HuH-7 (cell line): ENCODE data around the gene GNG4.
"Not testable (repeated sequence)": the region's sequence is repeated elsewhere in the genome, so short reads cannot be mapped to it uniquely, and the experiment has no call there.

ENCODE experiments used
- DNase-seq: peaks from one replicate; pipeline ENCODE4 v3.0.0; 2011; ENCODE audit warnings: low spot score

Gene GNG4

DNA sequence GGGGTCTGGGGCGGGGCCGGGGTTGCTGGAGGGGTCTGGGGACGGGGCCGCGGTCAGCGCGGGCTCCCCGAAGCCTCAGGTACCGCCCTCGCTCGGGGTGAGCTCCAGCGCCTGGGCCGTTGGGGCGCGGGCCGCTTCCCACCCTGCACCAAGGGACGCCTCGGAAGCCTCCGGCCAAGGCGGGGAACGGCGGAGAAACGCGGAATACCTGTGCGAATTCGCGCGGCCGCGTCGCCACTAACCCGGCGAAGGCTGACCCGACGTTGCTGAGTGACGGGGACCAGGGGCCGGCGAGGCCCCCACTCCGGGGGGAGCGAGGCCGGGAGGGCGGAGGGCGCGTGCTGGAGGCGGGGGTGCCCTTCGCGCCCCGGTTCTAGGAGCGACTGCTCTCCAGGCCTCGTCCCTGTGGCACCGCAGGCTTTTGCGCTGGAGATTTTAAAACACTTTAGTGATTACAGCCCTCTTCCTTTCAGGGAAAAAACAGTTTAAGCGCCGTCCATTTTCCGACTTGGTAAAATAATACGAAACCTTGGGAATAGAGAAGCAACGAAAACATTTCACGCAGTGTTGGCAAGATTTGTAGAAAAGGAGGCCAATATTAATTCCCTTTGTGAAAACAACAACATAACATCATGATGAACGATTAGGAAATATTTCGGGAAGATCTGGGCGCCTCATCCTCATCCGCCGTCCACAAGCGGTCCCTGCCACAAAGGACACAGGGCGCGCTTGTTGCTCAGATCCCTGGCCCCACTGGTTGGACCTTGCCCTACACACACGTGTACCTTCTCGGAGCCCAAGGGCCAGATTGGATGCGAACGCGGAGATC lies 971 bp upstream of the GNG4 start:
- peak; percentile 86 for DNase-seq

DNA sequence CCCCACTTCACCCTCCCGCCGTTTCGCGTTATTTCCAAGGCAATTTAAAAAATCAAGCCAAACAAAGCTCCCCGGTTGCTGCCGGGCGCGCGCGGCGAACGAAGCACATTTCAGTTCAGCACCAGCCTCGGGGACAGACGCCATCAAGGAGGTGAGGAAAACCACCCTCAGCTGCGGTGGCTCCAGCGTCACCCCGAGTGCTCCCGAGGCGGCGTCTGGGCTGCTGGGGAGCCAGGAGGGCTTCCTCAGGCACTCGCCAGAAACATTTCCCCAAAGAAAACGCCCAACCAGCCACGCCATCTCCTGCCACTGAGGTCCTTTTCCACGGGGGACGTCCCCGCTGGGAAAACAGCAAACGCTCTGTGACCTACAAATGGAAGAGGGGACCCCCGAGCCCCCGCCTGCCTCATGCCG lies 623 bp downstream of the GNG4 start:
- peak; percentile 77 for DNase-seq

- no peak for DNase-seq
These were observed 1.1 kb downstream of the GNG4 start for GRCh38 chr1:235648407-235648907.

GRCh38 chr1:235647537-235647936 lies 2.0 kb downstream of the GNG4 start:
- DNase-seq, result peak; percentile 77

DNA sequence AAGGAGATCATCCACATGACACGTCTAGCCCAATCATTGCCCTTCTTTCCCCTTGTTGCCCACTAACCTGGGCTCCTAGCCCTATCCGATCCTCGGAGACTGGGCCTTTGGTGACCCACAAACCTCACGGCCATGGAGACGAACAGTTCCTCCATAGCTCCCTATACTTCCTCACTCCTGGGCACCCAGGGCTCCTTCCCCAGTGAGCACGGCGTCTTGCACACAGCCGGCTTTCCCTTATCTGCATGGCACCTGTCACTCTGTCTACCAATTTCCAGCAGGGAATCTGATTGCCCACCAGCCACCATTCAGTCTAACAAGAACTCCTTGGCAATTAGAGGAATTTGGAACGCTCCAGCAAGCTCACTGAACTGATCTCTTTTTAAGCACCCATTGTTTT lies 3.1 kb downstream of the GNG4 start:
- no peak for DNase-seq

GRCh38 chr1:235644693-235645305 lies 4.8 kb downstream of the GNG4 start:
- DNase-seq, result no peak

DNA sequence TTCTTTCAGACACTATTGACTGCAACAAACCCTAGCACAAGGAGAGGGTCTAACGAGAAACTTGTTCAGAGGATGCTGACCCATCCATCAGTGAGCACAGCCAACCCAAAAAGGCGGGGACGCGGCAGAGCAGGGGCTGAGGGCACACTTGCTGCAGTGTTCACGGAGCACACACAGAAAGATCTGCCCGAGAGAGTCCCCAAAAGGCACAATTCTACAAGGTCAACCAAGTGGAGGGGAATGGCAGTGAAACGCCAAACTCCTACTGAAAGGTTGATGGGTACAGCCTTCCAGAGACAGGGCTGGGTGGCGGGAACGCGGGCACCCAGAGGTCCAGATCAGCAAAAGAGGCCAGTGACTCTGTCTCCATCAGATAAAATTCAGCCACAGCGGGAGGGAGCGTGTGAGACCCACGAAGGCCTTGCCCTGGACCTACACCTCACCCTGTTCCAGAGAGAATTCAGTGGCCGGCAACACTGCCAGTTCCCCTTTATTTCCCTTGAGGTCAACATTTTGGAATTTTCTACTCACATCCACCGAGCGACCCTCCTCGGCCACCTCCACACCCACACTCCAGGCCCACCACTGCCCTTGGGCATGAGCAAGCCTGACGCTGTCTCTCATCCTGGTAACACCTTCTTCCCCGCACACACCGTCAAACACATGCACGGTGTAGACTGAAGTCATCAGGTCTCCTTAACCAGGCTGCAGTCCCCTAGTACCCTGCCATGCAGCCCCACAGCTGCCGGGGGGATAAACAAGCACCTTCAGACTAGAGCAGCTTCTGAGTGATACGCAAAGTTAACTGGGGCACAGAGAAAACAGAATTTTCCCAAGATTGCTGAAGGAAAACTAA lies 5.5 kb downstream of the GNG4 start:
- no peak for DNase-seq

- no peak for DNase-seq
These were observed 6.6 kb downstream of the GNG4 start for GRCh38 chr1:235642943-235643371.

GRCh38 chr1:235642011-235642942 lies 7.3 kb downstream of the GNG4 start:
- no peak for DNase-seq

GRCh38 chr1:235640580-235640979 lies 9.0 kb downstream of the GNG4 start:
- DNase-seq, result no peak

DNA sequence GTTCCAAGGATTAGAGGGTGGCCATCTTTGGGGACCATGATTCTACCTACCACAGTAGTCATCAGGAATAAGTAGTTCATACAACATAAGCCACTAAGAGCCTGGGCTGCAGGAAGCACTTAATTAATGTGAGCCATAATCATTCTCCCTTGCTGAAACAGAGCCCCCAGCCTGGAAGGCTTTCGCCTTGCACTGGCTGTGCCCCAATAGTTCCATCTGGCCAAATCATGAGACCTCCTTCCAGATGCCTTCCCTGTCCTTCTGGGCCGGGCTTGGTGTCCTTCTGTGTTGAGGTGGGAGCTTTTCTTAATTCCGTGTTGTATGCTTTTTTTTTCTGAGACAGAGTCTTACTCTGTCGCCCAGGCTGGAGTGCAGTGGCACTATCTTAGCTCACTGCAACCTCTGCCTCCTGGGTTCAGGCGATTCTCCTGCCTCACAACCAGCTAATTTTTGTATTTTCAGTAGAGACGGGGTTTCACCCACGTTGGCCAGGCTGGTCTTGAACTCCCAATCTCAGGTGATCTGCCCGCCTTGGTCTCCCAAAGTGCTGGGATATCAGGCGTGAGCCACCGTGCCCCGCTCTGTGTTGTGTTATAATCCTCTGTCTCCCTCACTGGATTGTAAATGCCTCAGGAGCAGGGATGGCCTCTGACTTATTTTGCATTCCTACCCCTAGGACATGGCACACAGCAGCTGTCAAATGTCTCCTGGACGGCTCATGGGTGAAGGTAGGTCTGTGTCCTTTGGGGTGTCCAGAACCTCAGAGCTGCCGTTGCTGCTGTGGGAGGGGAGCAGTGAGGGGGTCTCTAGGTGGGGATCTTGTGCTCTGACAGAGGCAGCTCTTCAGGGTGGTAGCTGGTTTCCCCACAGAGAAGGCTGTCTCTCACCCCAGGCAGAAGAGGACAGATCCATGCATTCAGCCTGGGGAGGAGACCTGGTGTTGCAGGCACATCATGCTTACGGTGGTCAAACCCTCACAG lies 10.1 kb downstream of the GNG4 start:
- no peak for DNase-seq

DNA sequence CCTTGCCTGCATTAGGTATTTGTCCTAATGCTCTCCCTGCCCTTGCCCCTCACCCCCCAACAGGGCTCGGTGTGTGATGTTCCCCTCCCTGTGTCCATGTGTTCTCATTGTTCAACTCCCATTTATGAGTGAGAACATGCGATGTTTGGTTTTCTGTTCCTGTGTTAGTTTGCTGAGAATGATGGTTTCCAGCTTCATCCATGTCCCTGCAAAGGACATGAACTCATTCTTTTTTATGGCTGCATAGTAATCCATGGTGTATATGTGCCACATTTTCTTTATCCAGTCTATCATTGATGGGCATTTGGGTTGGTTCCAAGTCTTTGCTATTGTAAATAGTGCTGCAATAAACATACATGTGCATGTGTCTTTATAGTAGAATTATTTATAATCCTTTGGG lies 11.0 kb downstream of the GNG4 start:
- DNase-seq, result not testable (repeated sequence)

DNA sequence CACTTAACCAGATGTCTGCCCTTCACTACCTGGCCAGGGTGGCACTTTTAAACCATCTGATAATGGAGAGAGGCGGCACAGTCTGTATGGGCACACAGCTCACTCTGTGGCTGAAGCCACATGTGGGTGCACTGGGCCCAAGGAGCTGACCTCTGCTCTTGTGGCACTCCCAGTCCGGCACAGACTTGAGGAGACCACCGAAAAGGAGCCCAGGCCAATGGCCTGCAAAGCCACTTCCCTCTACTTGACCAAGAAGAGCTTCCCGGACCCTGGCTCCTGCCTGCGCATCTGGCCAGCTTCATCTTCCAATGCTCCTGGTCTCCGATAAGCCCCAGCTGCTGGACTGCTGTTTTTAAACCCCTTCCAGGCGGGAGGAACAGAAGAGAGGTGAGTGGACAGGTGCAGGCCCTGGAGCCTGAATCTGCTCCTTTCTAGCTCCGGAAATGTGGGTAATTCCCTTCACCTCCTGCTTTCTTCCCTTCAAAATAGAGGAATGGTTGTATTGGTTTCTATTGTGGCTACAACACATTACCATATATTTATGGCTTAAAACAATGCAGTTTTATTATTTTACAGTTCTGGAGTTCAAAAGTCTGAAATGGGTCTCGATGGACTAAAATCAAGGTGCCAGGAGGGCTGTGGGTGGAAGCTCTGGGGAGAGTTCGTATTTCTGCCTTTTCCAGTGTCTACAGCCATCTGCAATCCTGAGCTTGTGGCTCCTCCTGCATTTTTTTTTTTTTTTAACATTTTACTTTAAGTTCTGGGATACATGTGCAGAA lies 11.6 kb downstream of the GNG4 start:
- DNase-seq, result no peak

DNA sequence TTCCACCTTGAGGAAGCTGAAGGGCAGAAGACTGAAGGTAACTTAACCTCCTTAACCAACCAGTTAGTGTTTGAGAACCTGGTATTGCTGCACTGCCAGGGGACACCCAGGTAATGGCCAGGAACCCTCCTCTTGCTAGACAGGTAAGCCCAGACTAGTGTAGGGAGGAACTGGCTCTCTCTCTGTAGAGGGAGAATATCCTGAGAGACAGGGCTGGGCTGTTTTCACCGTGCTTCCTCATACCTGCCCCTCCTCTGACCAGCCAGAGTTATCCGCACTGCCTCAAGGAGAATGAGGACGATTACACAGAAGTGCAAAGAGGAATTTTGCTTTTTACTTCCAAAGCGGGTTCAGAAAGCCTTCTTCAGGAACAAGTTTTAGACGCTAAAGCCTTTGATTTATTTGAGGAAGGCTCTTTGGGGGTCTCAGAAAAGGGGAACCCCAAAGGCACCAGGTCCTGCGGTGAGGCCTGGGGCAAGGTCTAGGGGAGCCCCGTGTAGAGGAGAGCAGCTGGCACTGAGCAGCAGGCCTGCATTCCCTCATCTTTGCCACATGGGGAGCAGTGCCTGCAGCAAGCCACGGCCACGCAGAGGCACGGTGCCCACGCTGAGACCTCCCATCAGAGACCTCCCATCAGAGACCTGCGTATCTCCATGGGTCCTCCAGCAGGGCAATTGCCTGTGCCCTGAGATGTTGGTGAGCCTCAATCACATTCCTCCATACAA lies 13.5 kb downstream of the GNG4 start:
- DNase-seq, result no peak

DNA sequence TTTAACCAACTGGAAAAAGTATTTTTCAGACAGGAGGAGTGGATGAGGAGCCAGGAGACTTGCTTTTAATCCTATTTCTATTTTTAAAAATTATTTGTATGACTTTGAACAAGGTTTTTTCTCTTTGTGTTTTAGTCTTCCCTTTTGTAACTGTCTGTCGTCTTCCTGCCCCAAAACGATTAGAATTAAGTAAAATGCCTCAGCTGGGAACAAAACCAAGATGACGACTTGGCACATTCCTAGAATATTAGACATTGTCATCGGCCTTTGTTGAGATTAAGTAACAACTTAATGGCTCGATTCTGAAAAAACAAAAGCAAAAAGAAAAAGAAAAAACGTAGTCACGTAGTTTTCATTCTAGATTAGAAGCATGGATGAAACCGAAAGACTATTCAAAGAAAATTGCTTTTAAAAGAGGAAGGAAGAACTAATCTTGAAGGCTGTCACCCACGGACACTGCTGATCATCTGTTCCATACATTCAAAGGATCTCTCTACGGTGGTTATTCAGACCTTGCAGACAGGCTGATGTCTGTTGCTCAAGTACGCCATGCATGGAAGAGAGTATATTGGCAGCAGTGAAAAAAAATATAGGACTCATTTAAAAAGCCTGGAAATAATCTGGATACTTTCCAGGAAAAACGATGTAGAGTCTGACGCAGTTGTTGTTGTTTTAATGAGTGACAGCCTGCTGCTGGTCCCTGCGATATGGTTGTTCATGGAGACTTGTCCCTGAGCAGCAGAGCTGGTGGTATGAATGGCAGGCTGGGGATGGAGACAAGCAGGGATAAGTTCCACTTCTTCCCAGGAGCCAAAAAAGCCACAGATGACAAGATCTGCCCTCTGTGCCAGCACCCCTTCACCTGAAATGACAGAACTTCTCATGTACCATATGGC lies 16.8 kb downstream of the GNG4 start:
- no peak for DNase-seq

DNA sequence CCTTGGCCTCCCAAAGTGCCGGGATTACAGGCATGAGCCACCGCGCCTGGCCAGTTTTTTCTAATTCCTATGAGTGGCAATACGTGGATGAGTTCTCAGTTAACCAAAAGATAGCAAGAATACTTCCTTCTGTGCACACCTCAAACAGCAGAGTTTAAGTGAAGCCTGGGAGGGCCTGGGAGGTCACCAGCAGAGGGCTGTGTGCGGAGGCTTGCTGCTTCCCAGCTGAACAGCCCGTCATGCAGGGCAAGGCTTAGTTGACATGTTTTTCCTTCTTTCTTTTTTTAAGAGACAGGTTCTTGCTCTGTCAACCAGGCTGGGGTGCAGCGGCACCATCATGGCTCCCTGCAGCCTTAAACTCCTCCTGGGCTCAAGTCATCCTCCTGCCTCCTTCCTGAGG lies 17.8 kb downstream of the GNG4 start:
- no peak for DNase-seq

DNA sequence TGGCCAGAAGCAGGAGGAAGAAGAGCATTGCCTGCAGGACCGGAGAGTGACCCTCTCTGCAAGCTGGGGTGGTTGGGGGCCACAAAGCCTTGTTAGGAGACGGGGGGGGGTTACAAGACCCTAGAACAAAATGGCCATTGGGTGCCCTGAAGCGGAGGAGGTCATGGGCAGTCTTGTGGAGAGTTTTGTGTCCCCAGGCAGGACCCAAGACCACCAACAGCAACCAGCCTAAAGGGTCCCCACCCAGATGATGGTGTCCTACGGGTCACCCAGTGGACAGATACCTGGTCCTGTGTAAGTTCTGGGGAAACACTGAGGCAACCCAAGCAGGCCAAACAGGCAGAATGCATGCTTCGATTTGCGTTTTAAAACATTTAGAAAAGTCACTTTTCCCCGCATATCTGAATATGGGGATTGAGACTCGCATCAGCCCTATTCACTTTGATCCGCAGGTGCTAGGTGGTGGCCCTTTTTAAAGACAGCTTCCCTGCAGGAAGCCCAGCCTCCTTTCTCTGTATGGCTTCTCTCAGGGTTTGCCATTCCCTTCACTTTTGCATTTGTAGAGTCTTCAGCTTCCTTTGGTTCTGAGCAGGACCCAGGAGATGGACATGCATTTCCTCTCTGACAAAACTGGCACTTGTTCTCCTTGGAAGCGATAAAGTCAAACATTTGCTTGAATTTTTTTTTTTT lies 21.1 kb downstream of the GNG4 start:
- no peak for DNase-seq
